IMR-90 (cell line): ENCODE results near the gene AHNAK2. TPM values are rescaled to one million over a fixed set of nuclear protein-coding genes. Genes with fewer than 3 reads are reported as not detected.

Experiments used
- ATAC-seq: fragments of 200-7000 bp; cut with Tn5 transposase; 2 replicates; pipeline ENCODE4 v1.9.1; 2020; ENCODE audit warnings: low read depth, mild to moderate bottlenecking, moderate library complexity
- BruUV-seq: library from RNA; stranded (reverse); fragments of 400-500 nt; replicated peaks from 2 replicates; lab custom pipeline; 2021; lab: Mats Ljungman, UMichigan
- CTCF ChIA-PET: fragments of 300-600 bp; formaldehyde crosslinking; extraction: SDS; loops from one replicate; lab custom pipeline; 2021; ENCODE audit warnings: antibody characterized with exemption; lab: Yijun Ruan, JAX
- POLR2A ChIA-PET: fragments of 300-600 bp; sonication (Branson Sonifier 250); formaldehyde crosslinking; loops from one replicate; lab custom pipeline; 2022; ENCODE audit warnings: antibody characterized with exemption; ENCODE audit not compliant: unreplicated experiment; lab: Charles Lee
- DNase-seq: peaks from one replicate; pipeline ENCODE4 v3.0.0; 2013
- H2AFZ ChIP-seq: replicated peaks from 2 replicates; pipeline ENCODE3; 2013; ENCODE audit warnings: low read length, mild to moderate bottlenecking; ENCODE audit not compliant: poor library complexity
- H2AK5ac ChIP-seq: 2 replicates; pipeline ENCODE4 v1.6.1; 2013; ENCODE audit warnings: low read depth, low read length, inconsistent platforms
- H2AK9ac ChIP-seq: replicated peaks from 2 replicates; pipeline ENCODE3; 2013; ENCODE audit warnings: mild to moderate bottlenecking, low read depth, low read length, moderate library complexity; ENCODE audit not compliant: poor library complexity
- H2BK120ac ChIP-seq: 2 replicates; pipeline ENCODE4 v1.6.1; 2013; ENCODE audit warnings: low read depth, low read length, inconsistent platforms
- H2BK15ac ChIP-seq: 3 replicates; pipeline ENCODE4 v1.6.1; 2013; ENCODE audit warnings: low read depth, low read length, inconsistent platforms
- H2BK20ac ChIP-seq: 2 replicates; pipeline ENCODE4 v1.6.1; 2013; ENCODE audit warnings: low read depth, mild to moderate bottlenecking, inconsistent platforms, low read length, moderate library complexity
- H2BK5ac ChIP-seq: 2 replicates; pipeline ENCODE4 v1.6.1; 2013; ENCODE audit warnings: mild to moderate bottlenecking, low read depth, low read length, inconsistent platforms; ENCODE audit not compliant: poor library complexity, severe bottlenecking
- H3K14ac ChIP-seq: replicated peaks from 2 replicates; pipeline ENCODE4 v1.6.1; 2013; ENCODE audit warnings: low read depth, low read length, inconsistent platforms
- H3K18ac ChIP-seq: 2 replicates; pipeline ENCODE4 v1.6.1; 2013; ENCODE audit warnings: low read depth, low read length, control low read depth
- H3K23ac ChIP-seq: 2 replicates; pipeline ENCODE4 v1.6.1; 2013; ENCODE audit warnings: low read depth, low read length, inconsistent platforms
- H3K27ac ChIP-seq: 2 replicates; pipeline ENCODE4 v1.5.1; 2013; ENCODE audit warnings: mild to moderate bottlenecking, control low read depth, low read length; ENCODE audit not compliant: insufficient read depth
- H3K27me3 ChIP-seq: 2 replicates; pipeline ENCODE4 v1.6.1; 2013; ENCODE audit warnings: low read length; ENCODE audit not compliant: control insufficient read depth, insufficient read depth
- H3K36me3 ChIP-seq: 2 replicates; pipeline ENCODE4 v1.6.1; 2013; ENCODE audit warnings: low read length, mixed read lengths; ENCODE audit not compliant: control insufficient read depth, insufficient read depth
- H3K4ac ChIP-seq: 2 replicates; pipeline ENCODE4 v1.6.1; 2013; ENCODE audit warnings: low read depth, low read length, inconsistent platforms
- H3K4me1 ChIP-seq: 2 replicates; pipeline ENCODE4 v1.6.1; 2013; ENCODE audit warnings: low read length, mixed read lengths; ENCODE audit not compliant: control insufficient read depth, insufficient read depth
- H3K4me2 ChIP-seq: 2 replicates; pipeline ENCODE4 v1.6.1; 2013; ENCODE audit warnings: low read depth, mild to moderate bottlenecking, control low read depth, low read length, moderate library complexity
- H3K4me3 ChIP-seq: 2 replicates; pipeline ENCODE4 v1.5.1; 2013; ENCODE audit warnings: low read depth, mild to moderate bottlenecking, control low read depth, low read length, moderate library complexity; ENCODE audit not compliant: insufficient read depth
- H3K56ac ChIP-seq: 2 replicates; pipeline ENCODE4 v1.6.1; 2013; ENCODE audit warnings: low read length, inconsistent platforms; ENCODE audit not compliant: insufficient read depth; ENCODE audit errors: extremely low read depth
- H3K79me1 ChIP-seq, 2 experiments: 2 replicates each; pipeline ENCODE4 v1.6.1; 2013; ENCODE audit warnings: low read length in 2 of 2, inconsistent platforms in 1 of 2, low read depth in 1 of 2
- H3K9ac ChIP-seq: 2 replicates; pipeline ENCODE4 v1.6.1; 2013; ENCODE audit warnings: low read depth, low read length, control low read depth
- H3K9me1 ChIP-seq: 2 replicates; pipeline ENCODE4 v1.6.1; 2013; ENCODE audit warnings: low read length, inconsistent platforms; ENCODE audit not compliant: insufficient read depth
- H3K9me3 ChIP-seq: 2 replicates; pipeline ENCODE4 v1.6.1; 2013; ENCODE audit warnings: low read length; ENCODE audit not compliant: control insufficient read depth, insufficient read depth
- H4K20me1 ChIP-seq: 2 replicates; pipeline ENCODE4 v1.6.1; 2013; ENCODE audit warnings: low read length, inconsistent platforms; ENCODE audit not compliant: insufficient read depth
- H4K5ac ChIP-seq: 2 replicates; pipeline ENCODE4 v1.6.1; 2013; ENCODE audit warnings: mild to moderate bottlenecking, low read depth, low read length, control low read depth
- H4K8ac ChIP-seq, 2 experiments: 2 replicates each; pipeline ENCODE4 v1.6.1; 2013; ENCODE audit warnings: low read depth in 2 of 2, low read length in 2 of 2, control low read depth in 1 of 2, inconsistent platforms in 1 of 2
- H4K91ac ChIP-seq: 2 replicates; pipeline ENCODE4 v1.6.1; 2013; ENCODE audit warnings: low read depth, low read length, inconsistent platforms; ENCODE audit not compliant: insufficient read depth
- CEBPB ChIP-seq: IDR thresholded peaks from 2 replicates; pipeline ENCODE4 v1.6.1; 2012; ENCODE audit warnings: low read depth, low read length, improper control_type of control experiment
- ELK1 ChIP-seq: fragments of 150-350 bp; IDR thresholded peaks from 2 replicates; pipeline ENCODE4 v1.6.1; 2016; ENCODE audit warnings: low read depth, mild to moderate bottlenecking, low read length, moderate library complexity, borderline replicate concordance
- MAZ ChIP-seq: IDR thresholded peaks from 2 replicates; pipeline ENCODE4 v1.6.1; 2012; ENCODE audit warnings: low read depth, mild to moderate bottlenecking, low read length, improper control_type of control experiment, moderate library complexity, borderline replicate concordance
- RFX5 ChIP-seq: IDR thresholded peaks from 2 replicates; pipeline ENCODE4 v1.8.0; 2012; ENCODE audit warnings: low read depth, mild to moderate bottlenecking, low read length, moderate library complexity
- USF2 ChIP-seq: fragments of 150-350 bp; IDR thresholded peaks from 2 replicates; pipeline ENCODE4 v1.6.1; 2017; ENCODE audit warnings: mild to moderate bottlenecking, antibody characterized with exemption, low read length, low read depth
- WGBS, 2 experiments: methylation state at CpG; one replicate each; pipeline versions ENCODE4 v1.1.5 to v1.1.7; 2013; ENCODE audit warnings: missing lambda C conversion rate in 2 of 2; ENCODE audit not compliant: insufficient read length in 1 of 2; ENCODE audit errors: extremely low coverage in 2 of 2; 5-methylcytosine and 5-hydroxymethylcytosine counted together
- dilution Hi-C: fragments of 300-500 bp; cut with HindIII; formaldehyde crosslinking; loops from one replicate; pipeline ENCODE4 v1.14.3; 2018; ENCODE audit warnings: low sequenced_read_pairs; ENCODE audit not compliant: unreplicated experiment
- in situ Hi-C: fragments of 300-500 bp; cut with MboI; formaldehyde crosslinking; loops from 3 replicates; pipeline ENCODE4 v1.14.3; 2019; ENCODE audit warnings: low sequenced_read_pairs, inconsistent platforms, mixed read lengths
- intact Hi-C: fragments of 100-400 bp; cut with micrococcal nuclease; formaldehyde crosslinking; loops from 2 replicates; pipeline ENCODE4 v1.10.0; 2022
- polyA plus RNA-seq, 3 experiments: library from polyadenylated mRNA; depleted of rRNA; stranded (reverse); fragments of >200 nt; gene quantifications; 2 replicates each; pipeline ENCODE4 v1.2.3, GENCODE V29; 2012; ENCODE audit warnings: low replicate concordance in 1 of 3
- total RNA-seq: library from RNA; depleted of rRNA; stranded (reverse); fragments of >200 nt; gene quantifications from 2 replicates; pipeline ENCODE4 v1.2.3, GENCODE V29; 2012

The AHNAK2 gene
- total and polyA plus RNA-seq, 2 of the 4 experiments (the other 2 are of a cell fraction), result 2.6 to 7.9 TPM

GRCh38 chr14:104894331-104895206 is 83.6 kb downstream of the AHNAK2 start:
- POLR2A ChIA-PET, result no interaction called here
- Histone ChIP-seq H3K4ac (no peak overlapping the region), H2AK5ac (no peak overlapping the region), H2BK120ac (no peak overlapping the region), H3K4me3 (no peak overlapping the region), H3K23ac (no peak overlapping the region), H3K9me3 (no peaks in the 10 kb centered on the region), H2AK9ac (peak overlapping the region; percentile 37), H3K56ac (no peak overlapping the region), H3K4me1 (no peaks in the 10 kb centered on the region; the same call in 1 of the 2 replicates), H4K8ac (no peak overlapping the region), H2BK20ac (no peak overlapping the region), H2BK15ac (no peak overlapping the region), H4K20me1 (no peaks in the 10 kb centered on the region; the same call in none of the 2 replicates), H3K4me2 (no peak overlapping the region), H3K14ac (no peak overlapping the region), H3K9ac (no peak overlapping the region), H3K79me1 (no peaks in the 10 kb centered on the region), H3K9me1 (no peaks in the 10 kb centered on the region), H4K91ac (no peak overlapping the region), H2AFZ (no peak overlapping the region), H3K27me3 (peaks cover 3% of the 10 kb centered on the region; the same call in 1 of the 2 replicates), H4K5ac (no peak overlapping the region), H3K18ac (no peak overlapping the region), H3K27ac (no peak overlapping the region), H2BK5ac (no peak overlapping the region), H3K36me3 (peaks cover 11% of the 10 kb centered on the region; the same call in 1 of the 2 replicates)
- CTCF ChIA-PET, result interaction anchor here (1.0 kb wide), 1 partner anchor 151 kb away, joined by 3 read pairs; no protein-coding TSS in a partner anchor
- DNase-seq (no peak), ATAC-seq (no peak)
- TF ChIP-seq ELK1 (no peak), USF2 (no peak), RFX5 (no peak), MAZ (no peak), CEBPB (no peak)
- in situ Hi-C loops, result no loop called here
- 91% methylated on average over 14 of the region's 30 CpGs; no CpG with 5 or more reads in 1 of the 2 experiments for WGBS, 2 experiments
- dilution Hi-C loops, result no loop called here
- intact Hi-C loops, result no loop called here
- no TSS peak for BruUV-seq
